Pancreas (tissue), 10 donors: Measurements from ENCODE around the gene MRPL27. TPM values are rescaled to one million over a fixed set of nuclear protein-coding genes. Genes with fewer than 3 reads are reported as not detected.

Experiments used
- ATAC-seq, 4 donors: fragments of 200-7000 bp; cut with Tn5 transposase; one replicate each; pipeline versions ENCODE4 v1.8.0 to v1.9.1; 2020; ENCODE audit warnings: mild to moderate bottlenecking in 4 of 4, moderate library complexity in 4 of 4
- DNase-seq, 6 donors: peaks; one replicate each; pipeline ENCODE4 v3.0.0-alpha.2; 2020
- FAIRE-seq: peaks from 2 replicates; lab custom pipeline; 2012; peaks lifted over from hg19 to GRCh38; lab: Jason Lieb, UNC
- H3K27ac ChIP-seq, 4 donors: fragments of 200-600 bp; sonication (generic); 1 replicate in 3 of 4; 2 replicates in 1 of 4; pipeline versions ENCODE4 v1.5.0 to v1.8.0; 2020
- H3K27me3 ChIP-seq, 4 donors: fragments of 200-600 bp; one replicate each; pipeline ENCODE4 v1.8.0; 2021
- H3K36me3 ChIP-seq, 3 donors: fragments of 200-600 bp; sonication (generic) in 1 of 3; one replicate each; pipeline versions ENCODE4 v1.5.0 to v1.8.0; 2020 to 2021
- H3K4me1 ChIP-seq, 3 donors: fragments of 200-600 bp; one replicate each; pipeline ENCODE4 v1.8.0; 2021
- H3K4me3 ChIP-seq, 4 donors: fragments of 200-600 bp; sonication (generic) in 2 of 4; one replicate each; pipeline versions ENCODE4 v1.5.0 to v1.8.0; 2020 to 2021
- H3K9me3 ChIP-seq, 4 donors: fragments of 200-600 bp; one replicate each; pipeline ENCODE4 v1.8.0; 2021
- WGBS, 2 donors: extraction: QIAGEN DNeasy Blood & Tissue Kit; methylation state at CpG; one replicate each; pipeline ENCODE4 v1.1.7; 2013; 5-methylcytosine and 5-hydroxymethylcytosine counted together
- intact Hi-C, 3 donors: fragments of 100-400 bp; cut with DNase I; formaldehyde crosslinking; loops; one replicate each; pipeline versions ENCODE4 v1.11.1 to v1.14.2; 2022
- polyA plus RNA-seq, 2 donors: library from polyadenylated mRNA; stranded (reverse); fragments of 200-250 nt; gene quantifications; one replicate each; pipeline ENCODE4 v1.2.3, GENCODE V29; 2013
- total RNA-seq, 6 donors: library from RNA; stranded (reverse); fragmentation: NEBNext Ultra II Directional in 4 of 6; extraction: Animal tissue kit (Norgen Biotek cat#: 25700) in 4 of 6; gene quantifications; one replicate each; pipeline versions ENCODE4 v1.2.1 to v1.2.4, GENCODE V29; 2021 to 2023
- TF ChIP-seq, protein P1 (sequence below), 4 donors: fragments of 200-600 bp; sonication (generic) in 3 of 4; IDR thresholded peaks; one replicate each; pipeline versions ENCODE4 v1.5.0 to v1.8.0; 2021; ENCODE audit warnings: antibody characterized with exemption in 4 of 4
- donor health status: healthy with polysubstance abuse.
- donor health status: DM: no; HTN: no; CAD: no; lungs with moderate emphysema.
- donor health status: DM: no; HTN: no; CAD: no.
- donor health status: control.
- donor health status: control.
- donor health status: Bipolar disorder and iron deficiency.
- donor health status: DM: yes; HTN: yes; CAD: no.
- donor health status: DM: no; HTN: no; CAD: no.
- donor health status: DM: no; HTN: no; CAD: no.
- donor health status: DM: yes; HTN: yes; CAD: no.

The MRPL27 gene
- total and polyA plus RNA-seq, 8 donors = 19.6 to 89.0 (median 27.2) TPM

DNA sequence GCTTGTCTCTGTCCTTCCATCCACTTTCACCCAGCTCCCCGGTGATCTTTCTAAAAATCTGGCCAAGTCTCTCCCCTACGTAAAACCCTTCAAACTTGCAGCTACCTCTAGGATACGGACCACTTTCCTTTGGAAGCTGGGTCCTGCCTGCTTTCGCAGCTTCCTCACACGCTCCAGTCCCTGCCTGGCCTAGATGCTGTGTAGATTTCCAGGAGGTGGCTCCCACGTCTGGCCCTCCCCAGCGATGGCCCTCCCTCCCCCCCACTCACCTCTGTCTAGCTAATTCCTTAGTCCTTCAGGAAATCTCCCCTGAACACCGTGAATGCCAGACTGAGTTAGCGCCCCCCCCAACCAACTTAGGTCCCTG lies 24.9 kb upstream of the MRPL27 start:
- FAIRE-seq (no peak), DNase-seq (peak in 1 of 6 donors; percentile 8), ATAC-seq (no peak)
- H3K27me3 ChIP-seq = no peaks in the 10 kb centered on the region
- no peaks in the 10 kb centered on the region for H3K9me3 ChIP-seq
- intact Hi-C loops = no loop called here
- TF ChIP-seq, protein P1, sequence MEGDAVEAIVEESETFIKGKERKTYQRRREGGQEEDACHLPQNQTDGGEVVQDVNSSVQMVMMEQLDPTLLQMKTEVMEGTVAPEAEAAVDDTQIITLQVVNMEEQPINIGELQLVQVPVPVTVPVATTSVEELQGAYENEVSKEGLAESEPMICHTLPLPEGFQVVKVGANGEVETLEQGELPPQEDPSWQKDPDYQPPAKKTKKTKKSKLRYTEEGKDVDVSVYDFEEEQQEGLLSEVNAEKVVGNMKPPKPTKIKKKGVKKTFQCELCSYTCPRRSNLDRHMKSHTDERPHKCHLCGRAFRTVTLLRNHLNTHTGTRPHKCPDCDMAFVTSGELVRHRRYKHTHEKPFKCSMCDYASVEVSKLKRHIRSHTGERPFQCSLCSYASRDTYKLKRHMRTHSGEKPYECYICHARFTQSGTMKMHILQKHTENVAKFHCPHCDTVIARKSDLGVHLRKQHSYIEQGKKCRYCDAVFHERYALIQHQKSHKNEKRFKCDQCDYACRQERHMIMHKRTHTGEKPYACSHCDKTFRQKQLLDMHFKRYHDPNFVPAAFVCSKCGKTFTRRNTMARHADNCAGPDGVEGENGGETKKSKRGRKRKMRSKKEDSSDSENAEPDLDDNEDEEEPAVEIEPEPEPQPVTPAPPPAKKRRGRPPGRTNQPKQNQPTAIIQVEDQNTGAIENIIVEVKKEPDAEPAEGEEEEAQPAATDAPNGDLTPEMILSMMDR (IDR thresholded peaks at IDR 0.05) = no peak
- peaks cover 0 to 16% (median 14%) of the 10 kb centered on the region in 3 donors for H3K36me3 ChIP-seq
- no peak overlapping the region for H3K27ac ChIP-seq
- 49 to 59% methylated on average over 9 of the region's 9 CpGs for WGBS, 2 donors
- peaks cover 9 to 16% (median 13%) of the 10 kb centered on the region in 3 donors for H3K4me1 ChIP-seq
- H3K4me3 ChIP-seq = peak overlapping the region in 3 of 4 donors; percentile 40 to 94 (median 78)

- ATAC-seq (peak; percentile 78 to 97 (median 90)), DNase-seq (peak; percentile 83 to 98 (median 92)), FAIRE-seq (no peak)
- TF ChIP-seq, protein P1 (IDR thresholded peaks at IDR 0.05) = peak; percentile 97 to 99 (median 98)
- H3K27me3 ChIP-seq = no peaks in the 10 kb centered on the region
- peaks cover 9 to 16% (median 13%) of the 10 kb centered on the region in 3 donors for H3K4me1 ChIP-seq
- WGBS, 2 donors = 0 to 1% methylated on average over 69 to 70 of the region's 70 CpGs
- no peaks in the 10 kb centered on the region for H3K9me3 ChIP-seq
- peaks cover 0 to 21% (median 14%) of the 10 kb centered on the region in 3 donors for H3K36me3 ChIP-seq
- intact Hi-C loops = no loop called here
- H3K27ac ChIP-seq = peak within 1 kb of the TSS; percentile 81 to 97 (median 94)
- peak within 1 kb of the TSS; percentile 40 to 94 (median 81) for H3K4me3 ChIP-seq
These were observed 24.3 kb upstream of the MRPL27 start, which contains the start of gene LRRC59 for GRCh38 chr17:50397111-50397918. Gene LRRC59 (minus strand): TSS chr17:50397523. CDS start chr17:50397317, 206 bp downstream.

DNA sequence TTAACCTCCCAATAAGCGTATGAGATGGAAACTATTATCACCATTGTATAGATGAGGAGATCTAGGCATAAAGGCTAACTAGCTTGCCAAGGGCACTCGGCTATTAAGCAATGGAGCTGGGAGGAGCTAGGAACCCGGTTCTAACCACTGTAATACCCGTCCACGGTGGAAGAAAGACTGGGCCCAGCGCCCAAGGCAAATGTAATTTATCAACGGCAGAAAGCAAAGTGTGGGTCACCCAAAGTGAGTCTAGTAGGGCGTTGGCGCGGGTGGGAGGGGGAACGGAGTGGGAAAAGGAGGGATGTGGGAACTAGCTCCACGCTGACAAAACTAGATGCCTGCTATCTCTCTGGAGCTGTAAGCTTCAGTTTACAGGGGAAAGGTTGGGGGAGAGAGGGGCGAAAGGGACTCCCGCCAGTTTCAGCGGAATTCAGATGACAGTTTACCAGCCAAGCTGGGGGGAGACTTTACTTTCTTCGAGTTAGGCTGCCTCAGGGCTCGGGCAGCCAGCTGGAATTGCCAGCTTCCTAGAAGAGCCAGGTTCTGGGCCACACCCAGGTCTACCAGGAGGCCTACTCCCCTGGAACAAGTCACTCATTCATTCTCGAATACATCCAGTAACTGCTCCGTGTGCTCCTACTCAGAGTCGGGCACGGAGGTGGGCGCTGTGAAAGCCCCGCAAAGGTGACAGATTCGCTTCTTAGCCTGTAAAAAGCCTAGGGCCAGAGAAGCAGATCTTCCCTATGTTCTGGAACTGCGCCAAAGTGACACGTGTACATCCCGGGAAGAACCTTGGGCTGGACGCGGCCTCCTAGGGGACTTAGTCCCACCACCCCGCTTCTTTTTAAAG lies 23.5 kb upstream of the MRPL27 start:
- 1 to 2% methylated on average over 30 of the region's 30 CpGs for WGBS, 2 donors
- peaks cover 2 to 29% (median 19%) of the 10 kb centered on the region in 3 donors for H3K36me3 ChIP-seq
- ATAC-seq (peak; percentile 70 to 78 (median 76)), FAIRE-seq (no peak), DNase-seq (peak; percentile 62 to 86 (median 80))
- intact Hi-C loops = no loop called here
- no peaks in the 10 kb centered on the region for H3K9me3 ChIP-seq
- no peaks in the 10 kb centered on the region for H3K27me3 ChIP-seq
- TF ChIP-seq, protein P1 (IDR thresholded peaks at IDR 0.05) = no peak
- H3K4me1 ChIP-seq = peaks cover 4 to 13% (median 13%) of the 10 kb centered on the region in 3 donors
- H3K4me3 ChIP-seq = peak overlapping the region; percentile 40 to 94 (median 81)
- peak overlapping the region; percentile 81 to 97 (median 94) for H3K27ac ChIP-seq

DNA sequence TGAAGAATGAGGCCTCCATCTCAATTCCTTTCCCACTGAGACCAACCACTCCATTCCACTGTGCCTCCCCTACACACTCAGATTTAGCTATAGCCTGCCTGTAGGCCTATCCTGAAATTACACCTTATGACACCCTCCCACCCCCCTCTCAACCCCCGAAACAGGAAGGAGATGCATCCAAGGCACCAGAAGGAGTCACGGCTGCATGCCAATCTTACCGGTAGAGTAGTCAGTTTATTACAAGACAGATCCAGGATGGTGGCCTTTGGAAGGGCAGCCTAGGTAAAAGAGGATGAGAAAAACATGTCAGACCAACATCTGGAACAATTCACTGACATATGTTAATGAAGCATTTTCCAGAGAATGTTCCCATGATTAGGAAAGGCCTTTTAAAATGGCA lies 21.7 kb upstream of the MRPL27 start:
- intact Hi-C loops = no loop called here
- ATAC-seq = peak in 1 of 4 donors; percentile 2
- no peak overlapping the region for H3K27ac ChIP-seq
- no peak for FAIRE-seq
- DNase-seq = peak in 4 of 6 donors; percentile 33 to 64 (median 58)
- peaks cover 6 to 45% (median 25%) of the 10 kb centered on the region in 3 donors for H3K36me3 ChIP-seq
- 5 to 12% methylated on average over 3 of the region's 3 CpGs for WGBS, 2 donors
- no peaks in the 10 kb centered on the region for H3K9me3 ChIP-seq
- no peaks in the 10 kb centered on the region for H3K27me3 ChIP-seq
- peaks cover 4 to 13% (median 13%) of the 10 kb centered on the region in 3 donors for H3K4me1 ChIP-seq
- peak overlapping the region in 3 of 4 donors; percentile 78 to 94 (median 84) for H3K4me3 ChIP-seq
- TF ChIP-seq, protein P1 (IDR thresholded peaks at IDR 0.05) = no peak
